Hepatocyte (in vitro differentiated cells): ENCODE measurements around the gene PRCP.

Experiments
- EZH2 ChIP-seq: fragments of 200-600 bp; sonication (generic); IDR thresholded peaks from 2 replicates; pipeline ENCODE4 v1.6.1; 2016; ENCODE audit warnings: antibody characterized with exemption, mild to moderate bottlenecking, borderline replicate concordance
- EZH2phosphoT487 ChIP-seq: fragments of 200-600 bp; sonication (generic); IDR thresholded peaks from one replicate; pipeline ENCODE4 v1.6.1; 2018; ENCODE audit warnings: antibody characterized with exemption, mild to moderate bottlenecking, low read depth, moderate library complexity; ENCODE audit not compliant: unreplicated experiment, severe bottlenecking
- TF ChIP-seq, protein P1 (sequence below): fragments of 200-600 bp; sonication (generic); IDR thresholded peaks from 2 replicates; pipeline ENCODE4 v1.5.1; 2016; ENCODE audit warnings: antibody characterized with exemption, mild to moderate bottlenecking; ENCODE audit not compliant: poor library complexity

DNA sequence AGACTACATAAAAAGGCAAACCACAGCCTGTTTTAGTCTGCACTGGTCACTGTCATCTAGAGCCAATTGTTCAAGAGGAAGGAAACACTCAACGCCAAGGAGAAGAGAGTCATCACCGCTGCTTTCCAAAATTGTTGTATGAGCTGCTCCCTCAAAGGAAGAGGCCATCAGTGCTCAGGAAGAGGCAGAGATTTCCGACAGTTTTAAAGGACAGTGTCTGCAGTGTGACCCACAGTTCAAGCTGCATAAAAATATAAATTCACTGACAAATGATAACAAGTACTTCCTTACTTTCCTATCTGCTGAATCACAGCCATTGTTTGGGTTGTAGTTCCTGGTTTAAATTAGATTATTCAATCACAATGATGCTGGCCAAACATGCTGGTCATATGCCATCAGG is 16.4 kb downstream of the PRCP start:
- TF ChIP-seq, protein P1, sequence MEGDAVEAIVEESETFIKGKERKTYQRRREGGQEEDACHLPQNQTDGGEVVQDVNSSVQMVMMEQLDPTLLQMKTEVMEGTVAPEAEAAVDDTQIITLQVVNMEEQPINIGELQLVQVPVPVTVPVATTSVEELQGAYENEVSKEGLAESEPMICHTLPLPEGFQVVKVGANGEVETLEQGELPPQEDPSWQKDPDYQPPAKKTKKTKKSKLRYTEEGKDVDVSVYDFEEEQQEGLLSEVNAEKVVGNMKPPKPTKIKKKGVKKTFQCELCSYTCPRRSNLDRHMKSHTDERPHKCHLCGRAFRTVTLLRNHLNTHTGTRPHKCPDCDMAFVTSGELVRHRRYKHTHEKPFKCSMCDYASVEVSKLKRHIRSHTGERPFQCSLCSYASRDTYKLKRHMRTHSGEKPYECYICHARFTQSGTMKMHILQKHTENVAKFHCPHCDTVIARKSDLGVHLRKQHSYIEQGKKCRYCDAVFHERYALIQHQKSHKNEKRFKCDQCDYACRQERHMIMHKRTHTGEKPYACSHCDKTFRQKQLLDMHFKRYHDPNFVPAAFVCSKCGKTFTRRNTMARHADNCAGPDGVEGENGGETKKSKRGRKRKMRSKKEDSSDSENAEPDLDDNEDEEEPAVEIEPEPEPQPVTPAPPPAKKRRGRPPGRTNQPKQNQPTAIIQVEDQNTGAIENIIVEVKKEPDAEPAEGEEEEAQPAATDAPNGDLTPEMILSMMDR: no peak
- TF ChIP-seq EZH2 (no peak), EZH2phosphoT487 (no peak)
